T-helper 1 cell treated with Interleukin-12 subunit alpha and Interleukin-12 subunit beta and Interleukin-4 antibody, amounts not matched to agents 30 ng/mL and 1 ng/mL, for 36 hours (primary cell): Measurements from ENCODE around the gene PEPD. TPM values are rescaled to one million over a fixed set of nuclear protein-coding genes. Genes with fewer than 3 reads are reported as not detected.

ENCODE experiments used
- intact Hi-C: fragments of 100-400 bp; cut with micrococcal nuclease; formaldehyde crosslinking; loops from one replicate; pipeline ENCODE4 v1.15.1; 2024
- total RNA-seq: library from RNA; stranded (reverse); gene quantifications from 2 replicates; pipeline ENCODE4 v1.2.3, GENCODE V29; 2022

Gene PEPD
- total RNA-seq, 1 donor from 2014 or later, result 18.4 TPM

DNA sequence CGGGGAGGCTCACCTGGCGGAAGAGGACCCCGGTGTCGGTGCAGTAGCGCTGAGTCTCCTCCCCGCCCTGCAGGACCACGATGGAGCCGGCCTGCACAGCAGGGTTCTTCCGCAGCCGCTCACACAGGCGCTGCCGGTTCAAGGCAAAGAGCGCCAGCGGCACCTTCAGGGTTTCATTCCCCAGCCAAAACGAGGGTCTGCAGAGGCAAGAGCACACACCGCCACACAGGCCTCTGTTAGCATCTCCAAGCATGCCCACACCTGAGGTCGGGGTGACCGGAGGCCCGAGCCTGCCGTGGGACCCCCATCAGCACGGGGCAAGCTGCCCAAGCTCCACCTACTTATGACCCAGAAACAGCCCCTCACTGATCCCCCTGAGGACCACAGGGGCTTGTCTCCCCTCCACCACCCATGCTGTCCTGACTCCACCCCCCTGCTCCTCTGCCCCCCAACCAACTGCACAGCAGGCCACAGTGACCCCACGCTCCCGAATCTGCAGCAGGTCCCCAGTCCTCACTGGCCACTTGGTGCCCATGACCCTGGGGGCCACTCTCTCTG lies 8.9 kb downstream of the PEPD start:
- intact Hi-C loops, result no loop called here

DNA sequence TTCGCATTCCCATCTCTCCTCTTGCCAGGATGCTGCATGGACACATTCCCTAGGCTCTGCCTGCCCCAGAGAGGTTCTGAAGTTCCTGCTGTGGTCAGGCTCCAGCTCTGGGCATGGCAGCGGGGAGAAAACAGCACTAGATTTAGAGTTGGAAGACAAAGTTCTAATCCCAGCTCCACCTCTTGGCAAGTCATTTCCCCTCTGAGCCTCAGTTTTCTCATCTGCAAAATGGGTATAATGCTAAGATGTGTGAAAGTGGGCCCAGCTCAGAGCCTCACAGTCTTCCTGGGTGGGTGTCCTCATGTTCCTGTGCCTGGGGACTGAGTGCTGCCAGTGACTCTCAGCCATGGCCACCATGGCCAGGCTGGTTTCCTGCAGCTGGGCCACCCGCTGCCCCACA lies 9.6 kb downstream of the PEPD start:
- intact Hi-C loops, result no loop called here

GRCh38 chr19:33511346-33511745 lies 10.2 kb downstream of the PEPD start:
- intact Hi-C loops, result no loop called here

DNA sequence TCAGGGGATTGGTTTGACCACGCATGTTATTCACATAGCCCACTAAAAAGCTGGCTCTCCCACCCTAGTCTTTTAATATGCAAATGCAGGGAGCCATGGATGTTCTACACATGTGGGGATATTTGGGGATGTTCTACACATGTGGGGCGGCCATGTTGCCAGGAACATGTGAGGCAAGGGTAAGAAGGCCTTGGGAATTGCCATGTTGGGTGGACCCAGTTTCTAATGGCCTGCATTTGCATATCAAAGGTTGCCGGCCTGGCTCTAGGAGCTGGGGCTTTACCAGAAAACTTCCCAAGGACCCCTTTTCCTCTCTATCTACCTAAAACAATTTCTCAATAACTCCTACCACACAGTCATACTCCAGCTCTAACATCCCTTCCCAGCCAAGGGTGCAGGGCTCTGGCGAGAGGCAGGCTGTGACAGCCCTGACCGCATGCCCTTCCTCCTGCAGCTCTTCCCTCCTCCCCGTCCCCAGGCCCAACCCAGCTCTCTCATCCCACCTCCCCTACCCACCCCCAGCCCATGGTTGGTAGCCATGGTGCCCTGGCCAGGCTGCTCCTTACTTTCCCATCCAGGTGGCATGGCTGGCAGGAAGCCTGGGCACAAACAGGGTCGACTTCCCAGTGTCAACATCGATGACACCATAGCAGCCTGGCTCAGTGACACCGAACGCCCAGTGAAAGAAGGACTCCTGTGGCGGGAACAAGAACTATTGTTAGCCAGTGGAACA lies 11.0 kb downstream of the PEPD start:
- intact Hi-C loops, result no loop called here

DNA sequence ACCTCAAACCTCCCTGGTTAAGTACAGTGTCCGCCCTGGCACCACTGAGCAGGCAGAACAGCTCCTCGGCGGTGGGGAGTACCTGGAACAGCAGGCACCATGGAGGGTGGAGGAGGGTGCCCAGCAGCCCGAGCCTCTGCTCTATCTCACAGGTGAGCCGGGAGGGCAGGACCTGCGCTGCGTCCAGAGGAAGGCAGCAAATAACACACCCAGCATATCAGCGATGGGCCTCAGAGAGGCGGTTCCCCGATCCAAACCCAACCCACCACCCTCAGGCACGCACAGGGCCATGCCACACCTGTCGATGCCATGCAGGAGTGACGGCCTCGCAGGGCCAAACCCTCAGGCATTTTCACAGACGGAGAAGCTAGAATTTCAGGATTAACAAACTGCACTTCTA lies 11.8 kb downstream of the PEPD start:
- intact Hi-C loops, result no loop called here

DNA sequence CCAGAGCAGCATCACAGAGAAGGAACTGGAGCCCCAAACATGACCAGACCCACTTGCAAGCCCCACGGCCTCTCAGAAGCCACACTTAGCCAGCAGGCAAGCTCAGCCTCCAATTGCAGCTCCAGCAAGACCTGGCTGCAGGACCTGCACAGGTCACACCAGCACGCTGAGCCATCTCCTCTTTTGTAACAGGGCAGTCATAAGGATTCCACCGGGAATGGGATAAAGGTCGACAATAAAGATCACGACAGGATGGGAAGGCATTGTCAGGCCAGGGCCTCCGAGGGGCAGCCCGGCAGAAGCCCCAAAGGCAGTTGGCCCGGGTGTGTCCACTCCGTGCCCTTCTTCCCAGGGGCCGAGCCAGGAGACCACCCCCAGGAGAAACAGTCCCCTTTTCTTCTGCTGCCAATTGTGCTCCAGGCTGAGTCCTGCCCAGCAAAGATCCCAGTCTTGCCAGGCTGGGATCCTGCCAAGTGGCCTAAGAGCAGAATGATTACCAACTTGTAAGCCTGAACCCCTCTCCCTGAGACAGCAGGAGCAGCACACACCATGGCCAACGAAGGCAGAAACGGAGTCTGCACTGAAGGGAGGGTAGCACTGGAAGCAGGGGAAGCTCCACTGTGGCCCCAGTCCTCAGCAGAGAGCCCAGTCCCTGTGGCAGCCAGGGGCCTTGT lies 12.5 kb downstream of the PEPD start:
- intact Hi-C loops, result no loop called here

DNA sequence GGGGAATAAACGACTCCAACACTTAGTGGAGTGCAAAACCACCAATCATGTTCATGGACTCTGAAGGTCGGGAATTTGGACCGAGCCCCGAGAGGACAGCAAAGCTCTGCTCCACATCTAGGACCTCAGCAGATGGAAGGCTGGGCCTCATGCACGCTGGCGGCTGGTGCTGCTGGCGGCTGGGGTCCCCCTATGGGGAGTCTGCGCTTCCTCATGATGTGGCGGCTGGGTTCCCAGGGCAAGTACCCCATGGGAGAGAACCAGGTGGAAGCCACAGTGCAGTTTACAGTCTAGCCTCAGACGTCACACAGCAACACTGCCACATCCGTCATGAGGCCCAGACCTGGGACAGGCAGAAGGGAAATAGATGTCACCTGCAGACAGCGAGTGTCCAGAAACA lies 13.2 kb downstream of the PEPD start:
- intact Hi-C loops, result no loop called here

DNA sequence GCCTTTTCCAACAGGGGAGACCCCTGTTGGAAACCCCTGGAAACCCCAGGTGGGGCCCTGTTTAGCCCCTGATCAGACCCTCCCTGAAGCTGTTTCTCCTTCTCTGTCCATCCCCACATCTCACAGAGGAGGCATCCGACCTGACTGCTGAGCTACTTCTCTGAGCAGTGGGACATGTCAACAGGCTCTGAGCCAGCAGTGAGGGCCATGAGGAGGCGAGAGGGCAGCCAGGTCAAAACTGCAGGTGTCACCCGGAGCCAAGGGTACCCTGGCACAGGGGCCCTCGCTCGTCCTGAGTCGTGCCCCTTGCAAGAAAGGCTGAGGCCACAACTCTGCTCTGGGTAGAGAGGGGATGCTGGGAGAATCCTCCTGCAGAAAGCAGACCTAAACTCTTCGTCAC lies 13.6 kb downstream of the PEPD start:
- intact Hi-C loops, result no loop called here

DNA sequence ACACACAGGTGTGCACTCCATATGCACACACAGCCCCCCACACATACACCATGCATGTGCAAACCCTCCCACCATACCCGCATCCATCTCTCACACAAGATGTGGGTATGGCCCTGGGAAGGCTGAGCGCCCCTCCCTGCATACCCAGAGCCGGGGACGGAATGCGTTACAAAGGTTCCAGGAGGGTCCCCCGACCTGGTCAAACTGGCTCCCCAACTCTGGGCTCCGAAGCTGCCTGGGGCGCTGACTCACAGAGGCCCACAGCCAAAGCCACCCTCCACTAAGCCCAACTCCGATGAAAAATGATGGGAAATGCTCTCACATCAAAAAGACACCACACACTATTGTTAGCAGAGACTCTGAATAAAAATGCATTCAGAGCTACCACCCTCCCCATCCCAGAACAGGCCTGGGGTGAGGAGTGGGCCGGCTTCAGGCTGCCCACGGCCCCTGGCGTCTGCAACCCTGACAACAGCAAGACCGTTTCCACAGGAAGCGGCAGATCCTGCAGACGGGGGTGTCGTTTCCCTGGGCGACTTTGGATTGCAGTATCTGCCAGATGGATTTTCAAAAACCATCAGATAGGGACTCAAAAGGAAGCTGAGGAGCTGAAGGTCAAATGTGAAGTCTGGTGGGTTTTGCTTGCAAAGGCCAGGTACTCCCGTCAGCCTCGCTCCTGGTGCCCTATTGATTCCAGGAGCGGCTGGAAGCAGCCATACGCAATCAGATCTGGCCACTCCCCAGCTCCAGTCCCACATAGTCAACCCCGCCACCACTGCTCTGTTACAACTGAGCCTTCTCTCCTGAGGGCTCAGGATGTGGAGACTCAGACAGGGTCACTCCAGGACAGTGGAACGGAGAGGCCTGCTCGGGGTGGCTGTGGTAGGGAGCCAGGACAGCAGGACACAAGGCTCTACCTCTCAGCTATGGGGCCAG lies 14.3 kb downstream of the PEPD start:
- intact Hi-C loops, result no loop called here

DNA sequence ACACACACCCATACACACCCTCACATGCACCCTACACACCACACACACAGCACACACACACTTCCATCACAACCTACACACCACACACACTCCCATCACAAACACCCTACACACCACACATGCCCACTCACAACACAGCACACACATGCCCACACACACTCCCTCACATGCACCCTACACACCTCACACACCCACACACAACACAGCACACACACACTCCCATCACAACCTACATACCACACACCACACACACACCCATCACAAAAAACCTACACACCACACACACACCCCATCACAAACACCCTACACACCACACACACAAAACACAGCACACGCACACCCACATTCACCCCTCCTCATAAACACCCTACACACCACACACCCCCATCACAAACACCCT lies 15.1 kb downstream of the PEPD start:
- intact Hi-C loops, result no loop called here

DNA sequence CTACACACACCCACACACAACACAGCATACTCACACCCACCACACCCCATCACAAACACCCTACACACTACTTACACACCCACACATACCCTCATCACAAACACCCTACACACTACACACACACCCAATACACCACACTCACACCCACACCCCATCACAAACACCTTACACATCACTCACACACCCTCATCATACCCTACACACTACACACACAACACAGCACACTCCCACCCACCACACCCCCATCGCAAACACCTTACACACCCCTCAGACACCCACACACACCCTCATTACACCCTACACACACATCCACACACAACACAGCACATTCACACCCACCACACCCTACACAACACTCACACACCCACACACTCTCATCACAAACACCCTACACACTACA lies 15.8 kb downstream of the PEPD start:
- intact Hi-C loops, result no loop called here

- intact Hi-C loops, result no loop called here
These were observed 16.4 kb downstream of the PEPD start for GRCh38 chr19:33505148-33505547.

- intact Hi-C loops, result no loop called here
These were observed 17.5 kb downstream of the PEPD start for GRCh38 chr19:33504058-33504444.

GRCh38 chr19:33503433-33504057 lies 18.0 kb downstream of the PEPD start:
- intact Hi-C loops, result no loop called here

GRCh38 chr19:33503030-33503429 lies 18.6 kb downstream of the PEPD start:
- intact Hi-C loops, result no loop called here

- intact Hi-C loops, result no loop called here
These were observed 19.1 kb downstream of the PEPD start for GRCh38 chr19:33502521-33502920.

DNA sequence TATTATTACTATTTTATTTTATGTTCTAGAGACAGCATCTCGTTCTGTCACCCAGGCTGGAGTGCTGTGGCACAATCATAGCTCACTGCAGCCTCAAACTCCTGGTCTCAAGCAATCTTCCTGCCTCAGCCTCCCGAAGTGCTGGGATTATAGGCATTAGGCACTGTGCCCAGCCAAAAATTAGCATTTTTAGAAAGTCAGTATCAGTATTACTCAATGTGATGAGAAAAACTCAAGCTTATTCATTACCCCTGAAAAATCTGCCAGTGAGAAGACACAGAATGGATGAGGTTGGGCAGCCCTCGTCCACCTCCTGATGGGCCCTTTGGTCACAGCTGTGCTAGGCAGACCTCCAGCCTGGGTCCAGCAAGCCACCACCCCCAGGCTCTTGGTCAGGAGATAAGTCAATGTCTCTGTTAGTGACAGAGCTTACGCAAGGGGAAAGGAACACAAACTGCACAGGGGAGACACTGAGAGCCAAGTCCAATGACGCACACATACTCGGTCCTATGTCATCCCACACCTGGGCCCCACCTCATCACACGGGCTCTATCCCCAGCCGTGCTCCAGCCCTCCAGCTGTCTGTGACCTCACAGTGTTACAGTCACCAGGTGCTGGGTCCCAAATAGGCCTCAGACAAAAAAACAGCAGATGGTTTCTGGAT lies 19.8 kb downstream of the PEPD start:
- intact Hi-C loops, result no loop called here

DNA sequence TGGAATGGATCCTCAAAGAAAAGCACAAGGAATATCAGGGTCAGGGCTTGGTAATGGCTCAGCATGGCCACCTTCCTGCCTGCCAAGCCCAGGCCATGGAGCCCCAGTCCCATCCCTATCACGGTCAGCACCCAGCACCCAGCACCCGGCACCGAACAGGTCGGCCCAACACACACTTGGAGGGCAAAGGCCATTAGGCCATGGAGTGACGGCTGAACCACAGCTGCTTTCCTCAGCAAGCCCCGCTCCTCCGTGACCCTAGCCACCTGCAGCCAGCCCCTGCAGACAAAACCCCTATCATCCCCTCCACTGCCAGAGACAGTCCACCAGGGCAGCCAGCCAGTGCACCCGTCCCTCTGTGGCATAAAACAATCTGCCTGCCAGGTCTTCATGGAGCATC lies 20.6 kb downstream of the PEPD start:
- intact Hi-C loops, result no loop called here

GRCh38 chr19:33500586-33500985 lies 21.0 kb downstream of the PEPD start:
- intact Hi-C loops, result no loop called here

DNA sequence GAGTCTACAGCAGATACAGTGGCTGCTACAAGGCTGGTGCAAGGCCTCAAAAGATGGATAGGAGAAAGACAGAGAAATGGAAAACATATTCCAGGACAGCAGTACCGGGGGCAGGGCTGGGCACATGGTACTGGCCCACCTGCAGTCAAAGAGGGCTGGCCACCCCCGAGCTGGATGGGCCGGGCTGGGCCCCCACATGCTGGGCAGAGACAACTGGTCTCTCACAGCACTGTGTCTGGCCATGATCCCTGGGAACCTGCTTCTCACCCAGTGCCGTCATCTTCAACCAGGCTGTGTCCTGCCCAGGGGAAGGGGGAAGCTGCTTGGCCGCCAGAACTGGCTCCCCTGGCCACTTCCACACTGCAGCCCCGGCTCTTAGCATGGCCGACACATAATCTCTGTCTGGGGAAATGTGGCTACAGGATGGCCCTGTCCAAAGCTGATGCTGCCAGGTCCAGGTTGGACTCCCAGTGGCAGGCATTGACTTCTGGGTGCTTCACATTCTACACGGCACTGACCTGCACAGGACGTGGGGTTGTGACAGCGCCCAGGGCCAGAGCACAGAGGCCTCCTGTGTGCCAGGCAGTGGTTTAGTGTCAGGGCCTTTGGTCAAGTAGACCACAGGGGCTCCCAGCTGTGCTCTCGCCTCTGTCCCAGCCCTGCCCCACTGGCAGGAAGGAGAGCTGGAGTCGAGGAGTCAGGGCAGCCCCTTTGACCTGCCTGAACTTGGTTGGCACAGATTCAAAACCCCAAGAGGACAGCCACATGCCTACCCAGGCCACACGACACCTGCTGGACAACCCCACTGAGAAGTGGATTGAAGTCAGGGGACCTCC lies 21.7 kb downstream of the PEPD start:
- intact Hi-C loops, result no loop called here
